Measurements from ENCODE around the gene BCDIN3D.

DNA sequence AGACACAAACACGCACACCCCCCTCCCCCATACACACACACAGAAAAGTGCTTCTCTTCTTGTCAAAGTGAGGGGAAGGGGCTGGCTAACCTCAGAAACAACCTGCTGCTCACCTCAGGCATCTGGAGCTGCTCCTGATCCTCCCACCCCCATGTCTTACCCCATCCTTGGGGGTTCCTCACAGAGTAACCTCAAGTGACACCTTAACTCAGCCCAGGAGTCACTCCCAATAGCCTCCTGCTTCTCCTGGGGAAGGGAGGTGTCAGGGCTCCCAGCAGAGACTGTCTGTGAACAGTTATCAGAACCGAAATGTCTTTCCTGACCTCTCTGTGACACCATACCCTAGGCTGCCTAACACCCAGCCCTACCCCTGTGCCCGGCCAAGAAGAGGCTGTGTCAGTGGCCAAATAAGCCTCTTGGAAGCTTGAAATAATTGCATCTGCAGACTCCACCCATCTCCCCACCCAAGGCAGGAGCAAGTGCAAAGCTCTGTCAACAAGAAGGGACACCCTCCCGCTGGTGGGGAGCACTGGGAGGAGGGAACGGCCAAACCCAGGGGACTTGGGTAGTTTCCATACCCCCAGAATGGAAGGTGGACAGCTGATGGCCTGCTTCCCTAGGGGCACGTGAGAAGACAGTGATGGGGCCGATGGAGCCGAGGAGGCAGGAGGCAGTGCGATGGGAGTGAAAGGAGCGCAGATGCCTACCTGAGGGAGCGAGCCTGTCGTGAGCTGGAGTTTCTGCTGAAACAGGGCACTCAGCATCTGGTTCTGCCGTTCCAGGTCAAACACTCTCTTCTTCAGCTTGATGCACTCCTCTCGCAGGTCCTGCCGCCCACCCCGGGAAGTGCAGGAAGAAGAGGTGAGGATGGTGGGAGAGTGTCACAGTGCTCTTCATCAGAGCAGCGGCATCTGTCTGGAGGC lies 41.5 kb downstream of the BCDIN3D start:
- TF ChIP-seq POLR2A (IDR thresholded peaks at IDR 0.05; ENCODE audit: low read depth): no peak
- TF ChIP-seq, protein P1, sequence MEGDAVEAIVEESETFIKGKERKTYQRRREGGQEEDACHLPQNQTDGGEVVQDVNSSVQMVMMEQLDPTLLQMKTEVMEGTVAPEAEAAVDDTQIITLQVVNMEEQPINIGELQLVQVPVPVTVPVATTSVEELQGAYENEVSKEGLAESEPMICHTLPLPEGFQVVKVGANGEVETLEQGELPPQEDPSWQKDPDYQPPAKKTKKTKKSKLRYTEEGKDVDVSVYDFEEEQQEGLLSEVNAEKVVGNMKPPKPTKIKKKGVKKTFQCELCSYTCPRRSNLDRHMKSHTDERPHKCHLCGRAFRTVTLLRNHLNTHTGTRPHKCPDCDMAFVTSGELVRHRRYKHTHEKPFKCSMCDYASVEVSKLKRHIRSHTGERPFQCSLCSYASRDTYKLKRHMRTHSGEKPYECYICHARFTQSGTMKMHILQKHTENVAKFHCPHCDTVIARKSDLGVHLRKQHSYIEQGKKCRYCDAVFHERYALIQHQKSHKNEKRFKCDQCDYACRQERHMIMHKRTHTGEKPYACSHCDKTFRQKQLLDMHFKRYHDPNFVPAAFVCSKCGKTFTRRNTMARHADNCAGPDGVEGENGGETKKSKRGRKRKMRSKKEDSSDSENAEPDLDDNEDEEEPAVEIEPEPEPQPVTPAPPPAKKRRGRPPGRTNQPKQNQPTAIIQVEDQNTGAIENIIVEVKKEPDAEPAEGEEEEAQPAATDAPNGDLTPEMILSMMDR (IDR thresholded peaks at IDR 0.05): no peak

All from esophagus muscularis mucosa (tissue), 3 donors.